Common myeloid progenitor, CD34-positive (primary cell): ENCODE data around the gene PKN1.

ENCODE experiments used
- CTCF ChIA-PET: fragments of 350-600 bp; sonication (Branson Sonifier 250); formaldehyde crosslinking; loops from one replicate; lab custom pipeline; 2021; ENCODE audit warnings: antibody characterized with exemption; lab: Charles Lee
- POLR2A ChIA-PET: fragments of 350-600 bp; sonication (Branson Sonifier 250); formaldehyde crosslinking; loops from one replicate; lab custom pipeline; 2021; ENCODE audit warnings: antibody characterized with exemption; lab: Charles Lee
- DNase-seq, 3 donors: peaks; one replicate each; pipeline versions ENCODE4 v3.0.0 to v3.0.0-alpha.2; 2013
- H3K27ac ChIP-seq, 2 experiments: 1 replicate in 1 of 2; 2 replicates in 1 of 2; pipeline ENCODE4 v1.7.0; 2013; ENCODE audit warnings: inconsistent platforms in 2 of 2, low read length in 2 of 2, mild to moderate bottlenecking in 2 of 2, low read depth in 1 of 2, moderate library complexity in 1 of 2; ENCODE audit not compliant: severe bottlenecking in 2 of 2, insufficient read depth in 1 of 2, poor library complexity in 1 of 2
- H3K27me3 ChIP-seq, 5 experiments: replicated peaks in 2 of 5; 1 replicate in 3 of 5; 2 replicates in 2 of 5; pipeline versions ENCODE4 v1.6.1 to v1.7.0; 2013; ENCODE audit warnings: low read length in 4 of 5, mild to moderate bottlenecking in 2 of 5, moderate library complexity in 2 of 5, inconsistent platforms in 1 of 5; ENCODE audit not compliant: insufficient read depth in 5 of 5, control insufficient read depth in 4 of 5
- H3K36me3 ChIP-seq, 4 experiments: 1 replicate in 2 of 4; 2 replicates in 2 of 4; pipeline versions ENCODE4 v1.6.1 to v1.7.0; 2013; ENCODE audit warnings: low read length in 3 of 4, control low read depth in 1 of 4, mild to moderate bottlenecking in 1 of 4; ENCODE audit not compliant: control insufficient read depth in 4 of 4, insufficient read depth in 4 of 4
- H3K4me1 ChIP-seq, 4 experiments: 1 replicate in 3 of 4; 2 replicates in 1 of 4; pipeline versions ENCODE4 v1.6.1 to v1.7.1; 2013; ENCODE audit warnings: low read length in 3 of 4, mild to moderate bottlenecking in 3 of 4, control low read depth in 1 of 4, inconsistent platforms in 1 of 4, moderate library complexity in 1 of 4; ENCODE audit not compliant: control insufficient read depth in 4 of 4, insufficient read depth in 4 of 4; ENCODE audit errors: control extremely low read depth in 1 of 4
- H3K4me3 ChIP-seq, 7 experiments: 1 replicate in 4 of 7; 2 replicates in 3 of 7; pipeline versions ENCODE4 v1.5.1 to v1.7.0; 2013; ENCODE audit warnings: mild to moderate bottlenecking in 7 of 7, low read length in 6 of 7, moderate library complexity in 6 of 7, inconsistent platforms in 2 of 7, low read depth in 2 of 7, control low read depth in 1 of 7; ENCODE audit not compliant: insufficient read depth in 4 of 7, control insufficient read depth in 1 of 7; ENCODE audit errors: extremely low read depth in 1 of 7
- H3K9me3 ChIP-seq, 5 experiments: 1 replicate in 4 of 5; 2 replicates in 1 of 5; pipeline versions ENCODE4 v1.6.1 to v1.7.1; 2013; ENCODE audit warnings: low read length in 4 of 5, mild to moderate bottlenecking in 2 of 5, inconsistent platforms in 1 of 5, low read depth in 1 of 5, moderate library complexity in 1 of 5; ENCODE audit not compliant: control insufficient read depth in 4 of 5, insufficient read depth in 2 of 5; ENCODE audit errors: control extremely low read depth in 1 of 5
- WGBS: methylation state at CpG from one replicate; pipeline ENCODE4 v1.1.5; 2013; ENCODE audit not compliant: insufficient coverage; 5-methylcytosine and 5-hydroxymethylcytosine counted together

The PKN1 gene

GRCh38 chr19:14471436-14472187 lies 38.5 kb downstream of the PKN1 start:
- POLR2A ChIA-PET, result no interaction called here

DNA sequence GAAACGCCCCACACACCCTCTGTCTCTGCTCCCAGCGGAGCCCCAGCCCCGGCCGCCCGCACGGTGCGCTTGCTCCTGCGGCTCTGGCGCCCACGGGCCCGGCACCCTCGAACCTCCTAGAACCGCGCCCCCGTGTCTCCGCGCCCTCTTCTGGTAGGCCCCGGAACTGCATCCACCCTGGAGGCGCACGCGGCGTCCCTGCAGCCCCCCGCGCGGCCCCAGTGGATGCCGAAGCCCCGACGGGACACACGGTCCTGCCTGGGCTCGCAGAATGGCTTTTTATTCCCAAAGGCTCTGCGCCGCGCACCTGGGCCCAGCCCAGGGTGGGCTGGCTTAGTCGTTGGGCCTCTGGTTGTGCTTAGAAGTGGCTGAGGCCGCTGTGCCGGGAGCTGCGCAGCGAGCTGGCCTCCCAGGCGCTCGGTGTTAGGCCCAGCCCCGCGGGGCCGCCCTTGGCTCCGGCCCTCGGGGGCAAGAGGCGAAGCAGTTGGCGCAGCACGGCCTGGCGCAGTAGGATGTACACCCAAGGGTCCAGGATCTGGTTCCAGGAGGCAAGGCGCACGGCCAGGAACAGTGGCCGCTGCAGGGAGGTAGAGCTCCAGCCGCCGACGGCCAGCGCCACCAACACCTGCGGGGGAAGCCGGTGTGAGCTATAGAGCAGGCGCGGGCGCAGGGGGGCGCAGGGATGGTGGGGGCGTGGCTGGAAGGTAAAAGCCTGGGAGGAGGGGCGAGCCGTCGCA lies 39.3 kb downstream of the PKN1 start:
- Histone ChIP-seq H3K9me3 (no peaks in the 10 kb centered on the region), H3K36me3 (peaks cover 3 to 37% (median 26%) of the 10 kb centered on the region in 4 experiments), H3K27me3 (peaks cover 0 to 37% (median 7%) of the 10 kb centered on the region in 5 experiments), H3K4me3 (peak overlapping the region in 2 of 7 experiments; percentile 32 to 37), H3K27ac (no peak overlapping the region), H3K4me1 (peaks cover 0 to 43% (median 39%) of the 10 kb centered on the region in 4 experiments)
- 1% methylated on average over 50 of the region's 66 CpGs for WGBS
- ChIA-PET POLR2A (interaction anchor here (0.7 kb wide), 1 partner anchor 10 kb away, joined by 3 read pairs; no protein-coding TSS in a partner anchor), CTCF (interaction anchor here (0.8 to 2.0 kb wide), 16 partner anchors 8 to 65 kb away, joined by 3 to 7 read pairs (median 4); no protein-coding TSS in a partner anchor)
- peak; percentile 75 to 82 (median 81) for DNase-seq

More at GRCh38 chr19:14471436-14472187, 38.5 kb downstream of the PKN1 start:
- Histone ChIP-seq H3K27ac (no peak overlapping the region), H3K27me3 (peaks cover 0 to 36% (median 7%) of the 10 kb centered on the region in 5 experiments), H3K4me3 (peak overlapping the region in 1 of 7 experiments; percentile 32), H3K4me1 (peaks cover 0 to 43% (median 37%) of the 10 kb centered on the region in 4 experiments), H3K9me3 (no peaks in the 10 kb centered on the region), H3K36me3 (peaks cover 3 to 42% (median 28%) of the 10 kb centered on the region in 4 experiments)
- CTCF ChIA-PET, result interaction anchor here (0.8 to 2.0 kb wide), 9 partner anchors 9 to 57 kb away, joined by 3 to 7 read pairs (median 3); no protein-coding TSS in a partner anchor
- WGBS, result 82% methylated on average over 28 of the region's 46 CpGs
- DNase-seq, result no peak

GRCh38 chr19:14473073-14473977 lies 40.2 kb downstream of the PKN1 start:
- POLR2A ChIA-PET, result interaction anchor here (0.7 kb wide), 1 partner anchor 9 kb away, joined by 3 read pairs; no protein-coding TSS in a partner anchor
- H3K27me3 ChIP-seq, result peaks cover 0 to 37% (median 7%) of the 10 kb centered on the region in 5 experiments
- no peaks in the 10 kb centered on the region for H3K9me3 ChIP-seq
- H3K4me1 ChIP-seq, result peaks cover 0 to 43% (median 39%) of the 10 kb centered on the region in 4 experiments
- 5% methylated on average over 79 of the region's 97 CpGs for WGBS
- peak in 1 of 3 donors; percentile 52 for DNase-seq
- H3K27ac ChIP-seq, result no peak overlapping the region
- CTCF ChIA-PET, result interaction anchor here (0.8 to 2.0 kb wide), 14 partner anchors 8 to 64 kb away, joined by 3 to 7 read pairs (median 4); no protein-coding TSS in a partner anchor
- H3K4me3 ChIP-seq, result peak overlapping the region in 3 of 7 experiments; percentile 11 to 28 (median 19)
- peaks cover 0 to 38% (median 27%) of the 10 kb centered on the region in 4 experiments for H3K36me3 ChIP-seq

GRCh38 chr19:14473978-14474578 lies 41.0 kb downstream of the PKN1 start:
- ChIA-PET CTCF (interaction anchor here (1.0 to 2.1 kb wide), 5 partner anchors 10 to 42 kb away, joined by 4 to 6 read pairs (median 5); no protein-coding TSS in a partner anchor), POLR2A (no interaction called here)
- H3K4me1 ChIP-seq, result peaks cover 0 to 43% (median 39%) of the 10 kb centered on the region in 4 experiments
- peak overlapping the region in 2 of 7 experiments; percentile 19 to 28 for H3K4me3 ChIP-seq
- peak in 2 of 3 donors; percentile 43 to 49 for DNase-seq
- peaks cover 0 to 37% (median 7%) of the 10 kb centered on the region in 5 experiments for H3K27me3 ChIP-seq
- WGBS, result 31% methylated on average over 35 of the region's 53 CpGs
- no peak overlapping the region for H3K27ac ChIP-seq
- H3K9me3 ChIP-seq, result no peaks in the 10 kb centered on the region
- H3K36me3 ChIP-seq, result peaks cover 0 to 37% (median 23%) of the 10 kb centered on the region in 4 experiments

DNA sequence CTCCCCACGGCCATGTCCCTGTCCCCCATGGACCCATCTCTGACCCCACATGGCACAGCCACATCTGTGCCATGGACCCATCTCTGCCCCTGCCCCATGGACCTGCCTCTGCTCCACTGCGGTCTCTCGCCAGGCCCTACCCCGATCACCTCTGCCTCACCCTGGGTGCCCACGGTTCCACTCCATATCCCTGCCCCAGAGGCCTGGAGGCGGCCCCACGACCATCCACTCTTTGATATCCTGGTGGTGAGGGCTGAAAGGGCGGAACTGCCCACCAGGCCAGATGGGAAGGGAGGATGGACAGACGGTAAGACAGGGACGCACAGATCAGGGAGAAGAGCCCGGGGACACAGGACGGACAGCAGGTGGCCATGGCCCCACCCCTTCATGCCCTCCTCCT lies 41.7 kb downstream of the PKN1 start:
- ChIA-PET POLR2A (no interaction called here), CTCF (interaction anchor here (0.7 to 2.1 kb wide), 6 partner anchors 9 to 55 kb away, joined by 3 to 6 read pairs (median 4); no protein-coding TSS in a partner anchor)
- Histone ChIP-seq H3K4me1 (peaks cover 0 to 50% (median 45%) of the 10 kb centered on the region in 4 experiments), H3K27ac (no peak overlapping the region), H3K9me3 (no peaks in the 10 kb centered on the region), H3K36me3 (peaks cover 0 to 29% (median 17%) of the 10 kb centered on the region in 4 experiments), H3K4me3 (peak overlapping the region in 4 of 7 experiments; percentile 25 to 58 (median 38)), H3K27me3 (peaks cover 0 to 37% (median 7%) of the 10 kb centered on the region in 5 experiments)
- no peak for DNase-seq
- WGBS, result 73% methylated on average over 4 of the region's 12 CpGs
